ENCODE results near the gene MYO3B.

- no peak for TF ChIP-seq POLR2A (IDR thresholded peaks at IDR 0.05; ENCODE audit: low read length)
- TF ChIP-seq GATA1 (IDR thresholded peaks at IDR 0.05; ENCODE audit: low read depth, low read length): no peak
These were observed 370.4 kb downstream of the MYO3B start for GRCh38 chr2:170548304-170548703.
